IPS DF 6.9 (cell line): Measurements from ENCODE around the gene CHST3.

ENCODE experiments used
- DNase-seq: peaks from one replicate; pipeline ENCODE4 v3.0.0-alpha.2; 2013; ENCODE audit warnings: low read depth, low spot score
- H3K27ac ChIP-seq: one replicate; pipeline ENCODE4 v1.5.1; 2013; ENCODE audit warnings: low read length, control low read depth
- H3K27me3 ChIP-seq: 2 replicates; pipeline ENCODE4 v1.6.1; 2013; ENCODE audit warnings: mild to moderate bottlenecking, low read length; ENCODE audit not compliant: control insufficient read depth, insufficient read depth
- H3K36me3 ChIP-seq: 2 replicates; pipeline ENCODE4 v1.6.1; 2013; ENCODE audit warnings: low read length; ENCODE audit not compliant: control insufficient read depth, insufficient read depth
- H3K4me1 ChIP-seq: 2 replicates; pipeline ENCODE4 v1.6.1; 2013; ENCODE audit warnings: low read length; ENCODE audit not compliant: control insufficient read depth, insufficient read depth
- H3K4me3 ChIP-seq: 2 replicates; pipeline ENCODE4 v1.5.1; 2013; ENCODE audit warnings: mild to moderate bottlenecking, low read length
- H3K9me3 ChIP-seq: 2 replicates; pipeline ENCODE4 v1.6.1; 2013; ENCODE audit warnings: low read length, inconsistent platforms; ENCODE audit not compliant: control insufficient read depth, insufficient read depth
- WGBS: extraction: QIAGEN DNeasy Blood & Tissue Kit; methylation state at CpG from one replicate; pipeline ENCODE4 v1.1.7; 2013; ENCODE audit warnings: mixed read lengths, missing lambda C conversion rate; ENCODE audit not compliant: insufficient read length, insufficient coverage; 5-methylcytosine and 5-hydroxymethylcytosine counted together

CHST3 gene

DNA sequence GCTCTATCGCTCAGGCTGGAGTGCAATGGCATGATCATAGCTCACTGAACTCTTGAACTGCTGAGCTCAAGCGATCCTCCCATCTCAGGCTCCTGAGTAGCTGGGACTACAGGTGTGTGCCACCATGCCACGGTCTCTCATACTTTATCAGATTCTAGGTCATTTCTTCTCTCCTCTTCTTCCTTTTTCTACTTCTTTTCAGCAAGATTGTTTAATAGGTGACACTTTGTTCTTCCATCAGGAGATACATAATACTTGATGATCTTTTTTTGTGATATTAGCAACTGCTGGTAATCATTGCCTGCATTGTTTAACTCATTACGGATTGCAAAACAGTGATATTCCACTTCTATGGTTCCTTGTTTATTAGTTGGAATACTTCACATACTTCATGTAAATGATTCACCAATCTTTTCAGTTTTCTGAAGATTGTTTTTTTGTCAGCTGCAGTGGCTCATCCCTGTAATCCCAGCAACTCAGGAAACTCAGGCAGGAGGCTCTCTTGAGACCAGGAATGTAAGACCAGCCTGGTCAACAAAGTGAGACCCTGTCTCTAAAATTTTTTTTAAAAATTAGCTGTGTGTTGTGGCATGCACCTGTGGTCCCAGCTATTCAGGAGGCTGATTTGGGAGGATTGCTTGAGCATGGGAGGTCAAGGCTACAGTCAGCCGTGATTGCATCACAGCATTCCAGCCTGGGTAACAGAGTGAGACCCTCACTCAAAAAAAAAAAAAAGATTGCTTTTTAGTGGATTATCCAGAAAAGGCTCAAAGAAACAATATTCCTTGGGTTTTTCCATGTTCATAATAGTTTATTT lies 36.2 kb upstream of the CHST3 start:
- no peaks in the 10 kb centered on the region for H3K36me3 ChIP-seq
- WGBS = no CpG with 5 or more reads among the region's 5 CpGs
- no peak overlapping the region for H3K27ac ChIP-seq
- H3K9me3 ChIP-seq = no peaks in the 10 kb centered on the region
- H3K4me1 ChIP-seq = no peaks in the 10 kb centered on the region
- H3K4me3 ChIP-seq = no peak overlapping the region
- no peak for DNase-seq
- no peaks in the 10 kb centered on the region for H3K27me3 ChIP-seq

DNA sequence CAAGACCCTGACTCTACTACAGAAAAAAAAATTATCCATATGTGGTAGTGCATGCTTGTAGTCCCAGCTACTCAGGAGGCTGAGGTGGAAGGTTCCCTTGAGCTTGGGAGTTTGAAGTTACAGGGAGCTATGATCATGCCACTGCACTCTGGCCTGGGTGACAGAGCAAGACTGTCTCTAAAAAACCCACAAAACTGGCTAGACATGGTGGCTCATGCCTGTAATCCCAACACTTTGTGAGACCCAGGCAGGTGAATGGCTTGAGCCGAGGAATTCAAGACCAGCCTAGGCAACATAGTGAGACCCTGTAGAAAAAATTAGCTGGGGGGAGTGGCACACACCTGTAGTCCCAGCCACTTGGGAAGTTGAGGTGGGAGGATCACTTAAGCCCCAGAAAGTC lies 32.9 kb upstream of the CHST3 start:
- DNase-seq = no peak

DNA sequence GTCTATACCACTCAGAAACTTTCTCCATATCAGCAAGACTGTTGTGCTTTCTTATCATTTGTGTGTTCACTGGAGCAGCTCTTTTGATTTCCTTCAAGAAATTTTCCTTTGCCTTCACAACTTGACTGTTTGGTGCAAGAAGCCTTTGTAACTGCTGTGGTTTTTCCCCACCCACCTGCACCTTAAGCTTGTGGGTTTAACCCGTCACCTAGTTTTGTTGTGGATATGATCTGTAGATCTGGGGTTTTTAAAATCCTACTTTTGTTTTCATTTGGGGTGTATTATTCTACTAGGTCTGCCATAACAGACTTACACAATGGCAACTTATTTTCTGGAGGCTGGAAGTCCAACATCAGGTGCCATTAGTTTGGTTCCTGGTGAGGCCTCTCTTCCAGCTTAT lies 30.5 kb upstream of the CHST3 start:
- Histone ChIP-seq H3K27me3 (no peaks in the 10 kb centered on the region), H3K9me3 (no peaks in the 10 kb centered on the region), H3K4me1 (no peaks in the 10 kb centered on the region), H3K4me3 (no peak overlapping the region), H3K36me3 (no peaks in the 10 kb centered on the region), H3K27ac (no peak overlapping the region)
- WGBS = no CpG with 5 or more reads among the region's 1 CpG
- DNase-seq = no peak

More for the DNA sequence above, 32.9 kb upstream of the CHST3 start:
- Histone ChIP-seq H3K27ac (no peak overlapping the region), H3K36me3 (no peaks in the 10 kb centered on the region), H3K4me3 (no peak overlapping the region), H3K9me3 (no peaks in the 10 kb centered on the region), H3K27me3 (no peaks in the 10 kb centered on the region), H3K4me1 (no peaks in the 10 kb centered on the region)
- WGBS = no CpG with 5 or more reads among the region's 1 CpG

DNA sequence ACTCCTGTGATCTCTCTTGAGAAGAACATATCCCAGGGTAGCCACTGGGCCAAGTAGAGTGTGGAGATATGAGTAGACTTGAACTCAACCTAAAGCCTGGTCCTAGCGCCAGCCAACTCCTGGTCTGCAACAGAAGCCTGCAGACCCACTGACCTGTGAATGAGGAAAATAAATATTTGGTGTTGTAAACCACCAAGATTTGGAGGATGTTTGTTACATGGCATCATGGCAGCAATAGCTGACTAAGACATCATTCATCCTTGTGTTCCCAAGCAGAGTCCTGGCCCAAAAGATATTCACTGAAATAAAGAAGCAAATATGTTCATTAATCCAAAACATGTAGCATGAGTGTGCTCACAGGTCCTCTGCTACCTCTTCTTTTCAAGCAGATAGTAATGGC lies 26.0 kb upstream of the CHST3 start:
- H3K4me3 ChIP-seq = no peak overlapping the region
- no peaks in the 10 kb centered on the region for H3K9me3 ChIP-seq
- H3K36me3 ChIP-seq = no peaks in the 10 kb centered on the region
- no peak for DNase-seq
- H3K4me1 ChIP-seq = no peaks in the 10 kb centered on the region
- no peak overlapping the region for H3K27ac ChIP-seq
- H3K27me3 ChIP-seq = no peaks in the 10 kb centered on the region
- no CpG with 5 or more reads among the region's 1 CpG for WGBS

DNA sequence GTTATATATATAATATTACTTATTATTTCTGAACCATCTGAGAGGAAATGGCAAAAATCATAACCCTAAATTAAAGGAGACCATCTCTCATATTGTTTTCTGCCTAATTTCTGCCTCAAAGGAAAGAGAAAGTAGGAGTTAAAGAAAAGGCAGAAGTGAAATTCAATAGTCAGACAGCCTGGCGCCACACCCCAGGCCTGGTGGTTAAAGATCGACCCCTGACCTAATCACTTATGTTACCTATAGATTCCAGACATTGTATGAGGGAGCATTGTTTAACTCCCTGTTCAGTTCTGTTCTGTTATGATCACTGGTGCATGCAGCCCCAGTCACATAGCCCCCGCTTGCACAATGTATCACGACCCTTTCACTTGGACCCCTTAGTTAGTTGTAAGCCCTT lies 24.9 kb upstream of the CHST3 start:
- Histone ChIP-seq H3K4me3 (no peak overlapping the region), H3K36me3 (no peaks in the 10 kb centered on the region), H3K9me3 (no peaks in the 10 kb centered on the region), H3K4me1 (no peaks in the 10 kb centered on the region), H3K27me3 (no peaks in the 10 kb centered on the region), H3K27ac (no peak overlapping the region)
- no peak for DNase-seq
- WGBS = no CpG with 5 or more reads among the region's 4 CpGs

DNA sequence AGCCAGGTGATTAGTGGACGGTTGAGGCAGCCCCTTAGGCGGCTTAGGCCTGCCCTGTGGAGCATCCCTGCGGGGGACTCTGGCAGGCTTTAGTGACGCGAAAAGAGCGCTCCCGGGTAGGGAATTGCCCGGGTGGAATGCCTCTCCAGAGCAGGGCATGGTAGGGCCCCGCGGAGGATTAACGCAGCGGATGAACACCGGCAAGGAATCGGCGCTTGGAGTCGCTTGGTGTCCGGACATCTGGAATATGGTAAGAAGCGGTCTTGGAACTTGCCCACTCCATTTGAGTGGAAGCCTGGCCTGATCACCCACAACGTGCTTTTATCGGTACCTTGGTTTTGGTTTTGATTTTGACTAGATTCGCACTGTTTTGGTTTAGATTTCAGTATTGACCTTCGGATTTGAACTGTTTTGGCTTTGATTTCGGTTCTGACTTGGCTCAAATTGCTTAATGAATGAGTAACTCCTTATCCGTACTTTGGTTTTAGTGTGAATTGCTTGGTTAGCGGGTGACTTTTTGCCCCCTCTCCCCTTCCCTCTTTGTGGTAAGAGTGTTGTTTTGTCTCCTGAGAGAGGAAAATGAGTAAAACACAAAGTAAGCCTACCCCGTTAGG lies 24.2 kb upstream of the CHST3 start:
- no peaks in the 10 kb centered on the region for H3K27me3 ChIP-seq
- no CpG with 5 or more reads among the region's 26 CpGs for WGBS

DNA sequence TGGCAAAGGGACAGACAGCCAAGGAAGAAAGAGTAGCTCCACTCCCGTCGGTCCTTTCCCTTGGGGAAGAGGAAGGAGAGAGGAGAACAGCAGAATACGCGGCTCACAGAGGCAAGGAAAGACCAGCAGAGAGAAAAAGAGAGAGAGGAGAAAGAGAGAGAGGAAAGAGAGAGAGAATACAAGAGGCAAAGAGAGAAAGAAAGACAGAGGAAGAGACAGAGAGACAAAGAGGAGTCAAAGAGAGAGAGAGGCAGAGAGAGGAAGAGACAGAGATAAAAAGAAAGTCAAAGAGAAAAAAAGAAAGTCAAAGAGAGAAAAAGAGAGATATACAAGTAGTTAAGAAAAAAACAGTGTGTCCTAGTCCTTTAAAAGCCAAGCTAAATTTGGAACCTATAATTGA lies 23.4 kb upstream of the CHST3 start:
- Histone ChIP-seq H3K27me3 (no peaks in the 10 kb centered on the region), H3K9me3 (peaks cover 2% of the 10 kb centered on the region; the same call in 1 of the 2 replicates), H3K4me3 (no peak overlapping the region), H3K27ac (no peak overlapping the region), H3K36me3 (no peaks in the 10 kb centered on the region), H3K4me1 (no peaks in the 10 kb centered on the region)
- no CpG with 5 or more reads among the region's 4 CpGs for WGBS
- no peak for DNase-seq

More for the DNA sequence above, 24.2 kb upstream of the CHST3 start:
- H3K27ac ChIP-seq = no peak overlapping the region
- no peaks in the 10 kb centered on the region for H3K36me3 ChIP-seq
- H3K9me3 ChIP-seq = peaks cover 2% of the 10 kb centered on the region; the same call in 1 of the 2 replicates
- no peaks in the 10 kb centered on the region for H3K4me1 ChIP-seq
- DNase-seq = no peak
- H3K4me3 ChIP-seq = no peak overlapping the region

DNA sequence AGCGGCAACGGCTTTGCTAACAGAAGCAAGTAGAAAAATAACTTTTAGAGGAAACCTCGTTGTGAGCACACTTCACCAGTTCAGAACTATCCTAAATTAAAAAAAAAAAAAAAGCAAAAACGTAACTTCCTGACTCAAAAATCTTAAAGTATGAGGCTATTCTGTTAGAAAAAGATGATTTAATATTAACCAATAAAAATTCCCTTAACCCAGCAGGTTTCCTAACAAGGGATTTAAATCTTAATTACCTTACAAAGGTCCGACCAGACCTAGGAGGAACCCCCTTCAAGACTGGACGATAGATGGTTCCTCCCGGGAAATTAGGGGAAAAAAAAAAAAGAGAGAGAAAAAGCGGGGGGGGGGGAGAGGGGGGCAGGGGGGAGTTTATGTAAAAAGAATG lies 22.9 kb upstream of the CHST3 start:
- no peak for DNase-seq
- no peak overlapping the region for H3K27ac ChIP-seq
- no peaks in the 10 kb centered on the region for H3K36me3 ChIP-seq
- no peak overlapping the region for H3K4me3 ChIP-seq
- no peaks in the 10 kb centered on the region for H3K4me1 ChIP-seq
- no CpG with 5 or more reads among the region's 8 CpGs for WGBS
- H3K27me3 ChIP-seq = no peaks in the 10 kb centered on the region
- peaks cover 4% of the 10 kb centered on the region for H3K9me3 ChIP-seq

DNA sequence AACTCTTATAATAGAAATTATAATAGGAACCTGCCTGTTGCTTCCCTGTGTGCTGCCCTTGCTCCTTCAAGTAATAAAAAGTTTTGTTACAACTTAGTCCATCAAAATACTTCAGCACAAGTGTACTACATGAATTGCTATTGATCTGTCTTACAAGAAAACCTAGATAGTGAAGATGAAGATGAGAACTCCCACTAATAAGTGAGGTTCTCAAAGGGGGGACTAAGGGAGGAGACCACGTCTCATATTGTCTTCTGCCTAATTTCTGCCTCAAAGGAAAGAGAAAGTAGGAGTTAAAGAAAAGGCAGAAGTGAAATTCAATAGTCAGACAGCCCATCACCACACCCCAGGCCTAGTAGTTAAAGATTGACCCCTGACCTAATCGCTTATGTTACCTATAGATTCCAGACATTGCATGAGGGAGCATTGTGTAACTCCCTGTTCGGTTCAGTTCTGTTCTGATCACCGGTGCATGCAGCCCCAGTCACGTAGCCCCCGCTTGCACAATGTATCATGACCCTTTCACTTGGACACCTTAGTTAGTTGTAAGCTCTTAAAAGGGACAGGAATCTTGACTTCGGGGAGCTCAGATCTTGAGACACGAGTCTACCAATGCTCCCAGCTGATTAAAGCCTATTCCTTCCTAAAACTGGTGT lies 18.2 kb upstream of the CHST3 start:
- no CpG with 5 or more reads among the region's 8 CpGs for WGBS

DNA sequence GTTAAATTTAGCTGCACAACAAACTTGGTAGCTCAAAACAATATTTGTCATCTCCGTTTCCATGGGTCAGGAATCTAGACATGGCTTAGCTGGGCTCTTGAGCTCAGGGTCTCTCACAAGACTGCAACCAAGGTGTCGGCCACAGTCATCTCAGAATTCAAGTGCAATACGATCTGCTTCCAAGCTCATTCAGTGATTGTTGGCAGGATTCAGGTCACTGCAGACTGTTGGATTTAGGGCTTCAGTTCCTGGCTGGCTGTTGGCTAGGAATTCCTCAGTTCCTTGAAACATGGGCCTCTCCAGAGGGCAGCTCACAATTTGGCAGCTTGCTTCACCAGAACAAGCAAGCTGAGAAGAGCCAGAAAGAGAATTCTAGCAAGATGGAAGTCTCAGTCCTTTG lies 17.5 kb upstream of the CHST3 start:
- Histone ChIP-seq H3K36me3 (no peaks in the 10 kb centered on the region), H3K9me3 (peaks cover 4% of the 10 kb centered on the region), H3K27me3 (no peaks in the 10 kb centered on the region), H3K4me1 (no peaks in the 10 kb centered on the region), H3K27ac (no peak overlapping the region), H3K4me3 (no peak overlapping the region)
- no CpG with 5 or more reads among the region's 3 CpGs for WGBS
- DNase-seq = no peak

More for the DNA sequence above, 18.2 kb upstream of the CHST3 start:
- no peak overlapping the region for H3K4me3 ChIP-seq
- H3K9me3 ChIP-seq = peaks cover 4% of the 10 kb centered on the region
- no peaks in the 10 kb centered on the region for H3K27me3 ChIP-seq
- H3K27ac ChIP-seq = no peak overlapping the region
- no peak for DNase-seq
- H3K4me1 ChIP-seq = no peaks in the 10 kb centered on the region
- H3K36me3 ChIP-seq = no peaks in the 10 kb centered on the region
